Liver (tissue), 9 donors: Measurements from ENCODE around the gene HACD4. TPM values are rescaled to one million over a fixed set of nuclear protein-coding genes. Genes with fewer than 3 reads are reported as not detected.

Experiments
- DNase-seq: peaks from one replicate; pipeline ENCODE4 v3.0.0-alpha.2; 2017; ENCODE audit warnings: low spot score
- H3K27ac ChIP-seq, 2 donors: one replicate each; pipeline ENCODE4 v1.7.0; 2013; ENCODE audit warnings: inconsistent platforms in 2 of 2, low read length in 2 of 2, control low read depth in 1 of 2, low read depth in 1 of 2, mild to moderate bottlenecking in 1 of 2
- H3K27me3 ChIP-seq, 4 donors: one replicate each; pipeline versions ENCODE4 v1.6.1 to v1.7.0; 2013; ENCODE audit warnings: low read length in 3 of 4, inconsistent platforms in 1 of 4, mild to moderate bottlenecking in 1 of 4, moderate library complexity in 1 of 4; ENCODE audit not compliant: control insufficient read depth in 4 of 4, insufficient read depth in 4 of 4
- H3K36me3 ChIP-seq, 4 donors: one replicate each; pipeline versions ENCODE4 v1.6.1 to v1.7.0; 2013; ENCODE audit warnings: low read length in 3 of 4, mild to moderate bottlenecking in 3 of 4, low read depth in 1 of 4, moderate library complexity in 1 of 4; ENCODE audit not compliant: control insufficient read depth in 4 of 4, insufficient read depth in 3 of 4
- H3K4me1 ChIP-seq, 4 donors: one replicate each; pipeline versions ENCODE4 v1.6.1 to v1.7.0; 2013; ENCODE audit warnings: low read length in 3 of 4, mild to moderate bottlenecking in 3 of 4, moderate library complexity in 1 of 4; ENCODE audit not compliant: control insufficient read depth in 4 of 4, insufficient read depth in 4 of 4
- H3K4me3 ChIP-seq, 3 donors: one replicate each; pipeline versions ENCODE4 v1.6.1 to v1.7.0; 2013; ENCODE audit warnings: low read length in 3 of 3, control low read depth in 1 of 3, low read depth in 1 of 3, mild to moderate bottlenecking in 1 of 3
- H3K9ac ChIP-seq, 2 donors: one replicate each; pipeline ENCODE4 v1.7.0; 2013; ENCODE audit warnings: low read length in 2 of 2, mild to moderate bottlenecking in 2 of 2, moderate library complexity in 2 of 2, control low read depth in 1 of 2, low read depth in 1 of 2
- H3K9me3 ChIP-seq, 4 donors: one replicate each; pipeline versions ENCODE4 v1.6.1 to v1.7.0; 2013; ENCODE audit warnings: low read length in 3 of 4; ENCODE audit not compliant: control insufficient read depth in 4 of 4
- ATF3 ChIP-seq: IDR thresholded peaks from 2 replicates; pipeline ENCODE4 v1.6.1; 2016; ENCODE audit warnings: antibody characterized with exemption
- CTCF ChIP-seq: fragments of 150-350 bp; IDR thresholded peaks from 2 replicates; pipeline ENCODE4 v1.5.1; 2017; ENCODE audit warnings: improper control_type of control experiment, low read depth, low read length; ENCODE audit not compliant: missing input control
- EGR1 ChIP-seq, 2 donors: IDR thresholded peaks; 2 replicates each; pipeline ENCODE4 v1.6.1; 2016 to 2018; ENCODE audit warnings: antibody characterized with exemption in 2 of 2, low read depth in 2 of 2
- FOXA1 ChIP-seq: IDR thresholded peaks from 2 replicates; pipeline ENCODE4 v1.6.1; 2016; ENCODE audit warnings: antibody characterized with exemption
- FOXA2 ChIP-seq: IDR thresholded peaks from 2 replicates; pipeline ENCODE4 v1.6.1; 2016; ENCODE audit warnings: antibody characterized with exemption
- GABPA ChIP-seq, 2 donors: IDR thresholded peaks in 1 of 2; conservative IDR thresholded peaks in 1 of 2; 2 replicates each; pipeline ENCODE4 v1.6.1; 2016; ENCODE audit warnings: antibody characterized with exemption in 2 of 2, mild to moderate bottlenecking in 1 of 2, moderate library complexity in 1 of 2
- HNF4A ChIP-seq, 2 donors: conservative IDR thresholded peaks; 2 replicates each; pipeline ENCODE4 v1.6.1; 2016; ENCODE audit warnings: antibody characterized with exemption in 2 of 2, mild to moderate bottlenecking in 2 of 2
- HNF4G ChIP-seq: IDR thresholded peaks from 2 replicates; pipeline ENCODE4 v1.6.1; 2016; ENCODE audit warnings: antibody characterized with exemption
- JUND ChIP-seq, 2 donors: IDR thresholded peaks; 2 replicates each; pipeline ENCODE4 v1.6.1; 2016; ENCODE audit warnings: antibody characterized with exemption in 2 of 2
- NR2F2 ChIP-seq: IDR thresholded peaks from 2 replicates; pipeline ENCODE4 v1.6.1; 2016; ENCODE audit warnings: antibody characterized with exemption
- RAD21 ChIP-seq, 2 donors: IDR thresholded peaks; 2 replicates each; pipeline ENCODE4 v1.6.1; 2016; ENCODE audit warnings: antibody characterized with exemption in 2 of 2, mild to moderate bottlenecking in 2 of 2
- REST ChIP-seq: IDR thresholded peaks from 2 replicates; pipeline ENCODE4 v1.6.1; 2016; ENCODE audit warnings: antibody characterized with exemption, mild to moderate bottlenecking
- RXRA ChIP-seq, 2 donors: IDR thresholded peaks; 2 replicates each; pipeline ENCODE4 v1.6.1; 2017 to 2018; ENCODE audit warnings: antibody characterized with exemption in 2 of 2, mild to moderate bottlenecking in 1 of 2
- SP1 ChIP-seq: IDR thresholded peaks from 2 replicates; pipeline ENCODE4 v1.6.1; 2018; ENCODE audit warnings: antibody characterized with exemption, mild to moderate bottlenecking
- TAF1 ChIP-seq: conservative IDR thresholded peaks from 2 replicates; pipeline ENCODE4 v1.6.1; 2016; ENCODE audit warnings: antibody characterized with exemption, mild to moderate bottlenecking
- YY1 ChIP-seq: IDR thresholded peaks from 2 replicates; pipeline ENCODE4 v1.6.1; 2016; ENCODE audit warnings: antibody characterized with exemption, mild to moderate bottlenecking
- ZBTB33 ChIP-seq: IDR thresholded peaks from 2 replicates; pipeline ENCODE4 v1.6.1; 2016; ENCODE audit warnings: antibody characterized with exemption
- WGBS: extraction: QIAGEN DNeasy Blood & Tissue Kit; methylation state at CpG from one replicate; pipeline ENCODE4 v1.1.7; 2013; 5-methylcytosine and 5-hydroxymethylcytosine counted together
- polyA plus RNA-seq, 2 donors: library from polyadenylated mRNA; stranded (reverse) in 1 of 2; unstranded in 1 of 2; fragments of 200-250 nt in 1 of 2; fragments of >200 nt in 1 of 2; fragmentation: Nextera tagmentation in 1 of 2; extraction: Ambion mirVana in 1 of 2; gene quantifications; one replicate each; pipeline versions ENCODE4 v1.2.1 to v1.2.3, GENCODE V29; 2013 to 2015
- total RNA-seq, 2 donors: library from RNA; depleted of rRNA; stranded (reverse); fragments of >200 nt; gene quantifications; one replicate each; pipeline ENCODE4 v1.2.3, GENCODE V29; 2014
- donor health status: healthy.
- donor health status: healthy.
- donor health status: healthy.
- donor health status: healthy.
- donor health status: healthy.

Gene HACD4
- total and polyA plus RNA-seq, 4 donors = 0.25 to 2.2 (median 0.49) TPM

GRCh38 chr9:21043841-21044240 lies 12.4 kb upstream of the HACD4 start:
- no peaks in the 10 kb centered on the region for H3K9me3 ChIP-seq
- H3K4me1 ChIP-seq = no peaks in the 10 kb centered on the region
- H3K4me3 ChIP-seq = no peak overlapping the region
- H3K36me3 ChIP-seq = no peaks in the 10 kb centered on the region
- DNase-seq = no peak
- no peaks in the 10 kb centered on the region for H3K27me3 ChIP-seq
- 85% methylated on average over 3 of the region's 3 CpGs for WGBS
- H3K27ac ChIP-seq = no peak overlapping the region
- no peak for TF ChIP-seq CTCF
- no peak for TF ChIP-seq JUND (IDR thresholded peaks at IDR 0.05)
- no peak for TF ChIP-seq SP1
- no peak for TF ChIP-seq FOXA1
- no peak for TF ChIP-seq HNF4A (conservative IDR thresholded peaks at IDR 0.05)
- no peak for TF ChIP-seq GABPA (IDR thresholded peaks at IDR 0.05 in 1 of 2, conservative IDR thresholded peaks at IDR 0.05 in 1 of 2)
- no peak for TF ChIP-seq HNF4G
- no peak for TF ChIP-seq YY1
- TF ChIP-seq NR2F2 = no peak
- TF ChIP-seq FOXA2 = no peak
- no peak for TF ChIP-seq TAF1
- no peak for TF ChIP-seq ZBTB33
- no peak for TF ChIP-seq RXRA (IDR thresholded peaks at IDR 0.05)
- no peak for TF ChIP-seq ATF3
- no peak for TF ChIP-seq EGR1 (IDR thresholded peaks at IDR 0.05; ENCODE audit: low read depth in 2 of 2)
- no peak for TF ChIP-seq REST
- TF ChIP-seq RAD21 (IDR thresholded peaks at IDR 0.05) = no peak
- no peak overlapping the region for H3K9ac ChIP-seq

GRCh38 chr9:21042466-21042865 lies 11.0 kb upstream of the HACD4 start:
- Histone ChIP-seq H3K27ac (no peak overlapping the region), H3K27me3 (no peaks in the 10 kb centered on the region), H3K4me3 (no peak overlapping the region), H3K9me3 (no peaks in the 10 kb centered on the region), H3K4me1 (no peaks in the 10 kb centered on the region), H3K9ac (no peak overlapping the region), H3K36me3 (no peaks in the 10 kb centered on the region)
- DNase-seq = no peak
- no peak for TF ChIP-seq GABPA (IDR thresholded peaks at IDR 0.05 in 1 of 2, conservative IDR thresholded peaks at IDR 0.05 in 1 of 2)
- no peak for TF ChIP-seq CTCF
- TF ChIP-seq EGR1 (IDR thresholded peaks at IDR 0.05; ENCODE audit: low read depth in 2 of 2) = no peak
- TF ChIP-seq HNF4A (conservative IDR thresholded peaks at IDR 0.05) = no peak
- no peak for TF ChIP-seq RAD21 (IDR thresholded peaks at IDR 0.05)
- TF ChIP-seq ATF3 = no peak
- TF ChIP-seq SP1 = no peak
- no peak for TF ChIP-seq RXRA (IDR thresholded peaks at IDR 0.05)
- no peak for TF ChIP-seq TAF1
- 79% methylated on average over 4 of the region's 4 CpGs for WGBS
